Thyroid gland (tissue), 4 donors: ENCODE results near the gene PHIP. TPM values are rescaled to one million over a fixed set of nuclear protein-coding genes. Genes with fewer than 3 reads are reported as not detected.
"Not testable (repeated sequence)": the region's sequence is repeated elsewhere in the genome, so short reads cannot be mapped to it uniquely, and the experiment has no call there.

Experiments
- DNase-seq, 2 donors: peaks; one replicate each; pipeline ENCODE4 v3.0.0-alpha.2; 2019
- H3K27ac ChIP-seq, 3 donors: fragments of 200-600 bp; sonication (generic); 1 replicate in 2 of 3; 2 replicates in 1 of 3; pipeline ENCODE4 v1.5.1; 2016 to 2019; ENCODE audit warnings: mild to moderate bottlenecking in 1 of 3, moderate library complexity in 1 of 3
- H3K27me3 ChIP-seq: fragments of 200-600 bp; sonication (generic); one replicate; pipeline ENCODE4 v1.5.1; 2019
- H3K36me3 ChIP-seq, 2 donors: fragments of 200-600 bp; sonication (generic); one replicate each; pipeline ENCODE4 v1.5.1; 2016 to 2019
- H3K4me1 ChIP-seq, 2 donors: fragments of 200-600 bp; sonication (generic); one replicate each; pipeline ENCODE4 v1.5.1; 2017 to 2019
- H3K4me3 ChIP-seq, 3 donors: fragments of 200-600 bp; sonication (generic); replicated peaks in 1 of 3; 1 replicate in 2 of 3; 2 replicates in 1 of 3; pipeline ENCODE4 v1.5.1; 2016; ENCODE audit warnings: mild to moderate bottlenecking in 1 of 3
- H3K9me3 ChIP-seq: fragments of 200-600 bp; sonication (generic); one replicate; pipeline ENCODE4 v1.5.1; 2017
- CTCF ChIP-seq, 6 experiments: fragments of 200-600 bp in 3 of 6; fragments of 450-650 bp in 3 of 6; sonication (generic) in 3 of 6; IDR thresholded peaks; one replicate each; pipeline ENCODE4 v1.5.1; 2016 to 2019; ENCODE audit warnings: antibody characterized with exemption in 6 of 6, mild to moderate bottlenecking in 2 of 6, inconsistent platforms in 1 of 6, moderate library complexity in 1 of 6
- POLR2A ChIP-seq, 2 donors: fragments of 450-650 bp; IDR thresholded peaks; one replicate each; pipeline ENCODE4 v1.6.1; 2017; ENCODE audit warnings: antibody characterized with exemption in 2 of 2, mild to moderate bottlenecking in 2 of 2, moderate library complexity in 1 of 2
- WGBS, 2 donors: methylation state at CpG; one replicate each; pipeline ENCODE4 v1.1.5; 2017; 5-methylcytosine and 5-hydroxymethylcytosine counted together
- intact Hi-C: fragments of 100-400 bp; cut with DNase I; formaldehyde crosslinking; loops from one replicate; pipeline ENCODE4 v1.15.1; 2023
- total RNA-seq, 4 donors: library from RNA; depleted of rRNA; stranded (reverse); fragments of >200 nt; gene quantifications; one replicate each; pipeline ENCODE4 v1.2.3, GENCODE V29; 2016

The PHIP gene
- total RNA-seq, 4 donors from 2014 or later = 28.0 to 45.9 (median 35.4) TPM

GRCh38 chr6:79101164-79101563, 23.1 kb upstream of the PHIP start:
- H3K36me3 ChIP-seq = no peaks in the 10 kb centered on the region
- intact Hi-C loops = no loop called here
- WGBS, 2 donors = 92 to 100% methylated on average over 2 of the region's 2 CpGs
- H3K9me3 ChIP-seq = no peaks in the 10 kb centered on the region
- no peaks in the 10 kb centered on the region for H3K4me1 ChIP-seq
- no peak overlapping the region for H3K27ac ChIP-seq
- H3K27me3 ChIP-seq = no peaks in the 10 kb centered on the region
- no peak overlapping the region for H3K4me3 ChIP-seq
- no peak for DNase-seq
- TF ChIP-seq POLR2A (IDR thresholded peaks at IDR 0.05) (no peak), CTCF (IDR thresholded peaks at IDR 0.05) (no peak)

GRCh38 chr6:79100304-79100703, 22.2 kb upstream of the PHIP start:
- no peak for DNase-seq
- no peaks in the 10 kb centered on the region for H3K27me3 ChIP-seq

GRCh38 chr6:79094938-79095337, 16.9 kb upstream of the PHIP start:
- TF ChIP-seq POLR2A (IDR thresholded peaks at IDR 0.05) (no peak), CTCF (IDR thresholded peaks at IDR 0.05) (no peak)
- no peaks in the 10 kb centered on the region for H3K9me3 ChIP-seq
- H3K4me3 ChIP-seq = no peak overlapping the region
- H3K27me3 ChIP-seq = no peaks in the 10 kb centered on the region
- intact Hi-C loops = no loop called here
- H3K36me3 ChIP-seq = no peaks in the 10 kb centered on the region
- no peak overlapping the region for H3K27ac ChIP-seq
- DNase-seq = no peak
- H3K4me1 ChIP-seq = no peaks in the 10 kb centered on the region

More at GRCh38 chr6:79100304-79100703, 22.2 kb upstream of the PHIP start:
- intact Hi-C loops = no loop called here
- Histone ChIP-seq H3K9me3 (no peaks in the 10 kb centered on the region), H3K4me1 (no peaks in the 10 kb centered on the region), H3K27ac (no peak overlapping the region), H3K4me3 (no peak overlapping the region), H3K36me3 (no peaks in the 10 kb centered on the region)
- no peak for TF ChIP-seq CTCF (IDR thresholded peaks at IDR 0.05)
- TF ChIP-seq POLR2A (IDR thresholded peaks at IDR 0.05) = no peak
- 90 to 95% methylated on average over 2 of the region's 2 CpGs for WGBS, 2 donors

- H3K27ac ChIP-seq, H3K4me1 ChIP-seq, H3K36me3 ChIP-seq, H3K9me3 ChIP-seq, H3K27me3 ChIP-seq, intact Hi-C loops, H3K4me3 ChIP-seq, DNase-seq: not testable (repeated sequence)
- WGBS, 2 donors = 58 to 67% methylated on average over 5 of the region's 5 CpGs
Observed at GRCh38 chr6:79091801-79092200, 13.7 kb upstream of the PHIP start.

GRCh38 chr6:79089552-79090404, 11.7 kb upstream of the PHIP start:
- Histone ChIP-seq H3K4me3 (no peak overlapping the region), H3K27me3 (no peaks in the 10 kb centered on the region), H3K4me1 (no peaks in the 10 kb centered on the region), H3K9me3 (no peaks in the 10 kb centered on the region), H3K36me3 (no peaks in the 10 kb centered on the region), H3K27ac (no peak overlapping the region)
- no peak for DNase-seq
- intact Hi-C loops = loop anchor here (10.0 kb wide), 1 partner anchor 145 kb away; the partner anchor contains the start of gene HMGN3
- TF ChIP-seq POLR2A (IDR thresholded peaks at IDR 0.05) (no peak), CTCF (IDR thresholded peaks at IDR 0.05) (no peak)
- 82 to 87% methylated on average over 2 of the region's 2 CpGs for WGBS, 2 donors
